Nephron (organoid): Measurements from ENCODE around the gene MATN3.

Experiments
- H3K27ac Mint-ChIP-seq, 3 experiments: 2 replicates each; pipeline ENCODE4 v1.8.0; 2020; ENCODE audit warnings: mixed read lengths in 3 of 3, mild to moderate bottlenecking in 2 of 3, moderate library complexity in 1 of 3
- H3K27me3 Mint-ChIP-seq: 2 replicates; pipeline ENCODE4 v1.8.0; 2021; ENCODE audit warnings: low read depth, mild to moderate bottlenecking, moderate library complexity, mixed read lengths
- H3K36me3 Mint-ChIP-seq: 2 replicates; pipeline ENCODE4 v1.8.0; 2020; ENCODE audit warnings: low read depth, mixed read lengths
- H3K4me1 Mint-ChIP-seq: 2 replicates; pipeline ENCODE4 v1.8.0; 2020; ENCODE audit warnings: mixed read lengths
- H3K4me3 Mint-ChIP-seq, 3 experiments: 2 replicates each; pipeline ENCODE4 v1.8.0; 2020; ENCODE audit warnings: mild to moderate bottlenecking in 3 of 3, mixed read lengths in 3 of 3, moderate library complexity in 2 of 3
- H3K9me3 Mint-ChIP-seq: 2 replicates; pipeline ENCODE4 v1.8.0; 2020; ENCODE audit warnings: mixed read lengths
- CTCF ChIP-seq, 3 experiments: fragments of 200-600 bp; sonication (generic); IDR thresholded peaks; one replicate each; pipeline ENCODE4 v1.5.0; 2021; ENCODE audit warnings: antibody characterized with exemption in 3 of 3; ENCODE audit not compliant: unreplicated experiment in 3 of 3

Gene MATN3

DNA sequence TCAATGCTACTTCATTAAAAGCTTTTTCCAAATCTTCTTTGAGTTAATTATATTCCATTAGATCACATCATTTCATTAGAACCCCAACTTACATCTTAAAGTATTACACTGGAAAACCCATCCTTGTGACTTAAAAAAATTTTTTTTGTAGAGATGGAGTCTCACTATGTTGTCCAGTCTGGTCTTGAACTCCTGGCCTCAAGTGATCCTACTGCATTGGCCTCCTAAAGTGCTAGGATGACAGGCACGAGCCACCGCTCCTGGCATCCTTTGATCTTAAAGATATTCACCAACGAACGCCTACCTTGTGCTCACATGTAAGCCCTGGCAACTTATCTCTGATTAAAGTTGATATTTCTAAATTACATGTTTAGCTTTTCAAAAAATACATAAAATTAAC lies 32.3 kb upstream of the MATN3 start:
- no peaks in the 10 kb centered on the region for H3K27me3 Mint-ChIP-seq
- H3K4me1 Mint-ChIP-seq, result peaks cover 47% of the 10 kb centered on the region
- no peak overlapping the region for H3K27ac Mint-ChIP-seq
- peaks cover 37% of the 10 kb centered on the region for H3K36me3 Mint-ChIP-seq
- no peak overlapping the region for H3K4me3 Mint-ChIP-seq
- no peak for TF ChIP-seq CTCF (IDR thresholded peaks at IDR 0.05; ENCODE audit: unreplicated experiment in 3 of 3)
- no peaks in the 10 kb centered on the region for H3K9me3 Mint-ChIP-seq

GRCh38 chr2:20042531-20042930 lies 30.1 kb upstream of the MATN3 start:
- Mint-ChIP-seq H3K4me3 (no peak overlapping the region), H3K9me3 (no peaks in the 10 kb centered on the region), H3K4me1 (peaks cover 32% of the 10 kb centered on the region), H3K36me3 (peaks cover 54% of the 10 kb centered on the region), H3K27me3 (no peaks in the 10 kb centered on the region), H3K27ac (peak overlapping the region in 2 of 3 experiments; percentile 37 to 45)
- TF ChIP-seq CTCF (IDR thresholded peaks at IDR 0.05; ENCODE audit: unreplicated experiment in 3 of 3), result no peak

- TF ChIP-seq CTCF (IDR thresholded peaks at IDR 0.05; ENCODE audit: unreplicated experiment in 3 of 3), result no peak
- no peaks in the 10 kb centered on the region for H3K9me3 Mint-ChIP-seq
- no peak overlapping the region for H3K27ac Mint-ChIP-seq
- peaks cover 64% of the 10 kb centered on the region for H3K36me3 Mint-ChIP-seq
- no peak overlapping the region for H3K4me3 Mint-ChIP-seq
- H3K4me1 Mint-ChIP-seq, result peaks cover 29% of the 10 kb centered on the region
- H3K27me3 Mint-ChIP-seq, result no peaks in the 10 kb centered on the region
Measured at GRCh38 chr2:20040489-20041172, 28.2 kb upstream of the MATN3 start.

DNA sequence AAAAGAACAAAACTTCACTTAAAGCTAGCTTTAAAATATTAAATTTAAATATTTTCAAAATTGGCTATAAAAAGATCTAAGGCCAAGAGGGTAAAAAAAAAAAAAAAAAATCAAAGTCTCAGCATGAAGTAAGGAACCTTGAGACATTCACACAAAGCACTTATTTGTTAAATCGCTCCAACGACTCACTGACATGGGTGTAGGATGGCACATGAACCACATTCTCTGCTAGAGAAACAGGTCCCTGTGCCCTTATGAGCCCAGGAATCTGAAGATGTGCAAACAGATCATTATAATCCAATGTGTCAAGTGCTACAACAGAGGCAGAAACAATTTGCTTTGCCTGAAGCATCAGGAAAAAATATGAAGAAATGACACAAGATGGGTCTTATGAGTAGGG lies 25.2 kb upstream of the MATN3 start:
- H3K4me1 Mint-ChIP-seq, result peaks cover 11% of the 10 kb centered on the region
- H3K27ac Mint-ChIP-seq, result no peak overlapping the region
- peaks cover 87% of the 10 kb centered on the region for H3K36me3 Mint-ChIP-seq
- no peak overlapping the region for H3K4me3 Mint-ChIP-seq
- no peaks in the 10 kb centered on the region for H3K27me3 Mint-ChIP-seq
- no peak for TF ChIP-seq CTCF (IDR thresholded peaks at IDR 0.05; ENCODE audit: unreplicated experiment in 3 of 3)
- H3K9me3 Mint-ChIP-seq, result no peaks in the 10 kb centered on the region

DNA sequence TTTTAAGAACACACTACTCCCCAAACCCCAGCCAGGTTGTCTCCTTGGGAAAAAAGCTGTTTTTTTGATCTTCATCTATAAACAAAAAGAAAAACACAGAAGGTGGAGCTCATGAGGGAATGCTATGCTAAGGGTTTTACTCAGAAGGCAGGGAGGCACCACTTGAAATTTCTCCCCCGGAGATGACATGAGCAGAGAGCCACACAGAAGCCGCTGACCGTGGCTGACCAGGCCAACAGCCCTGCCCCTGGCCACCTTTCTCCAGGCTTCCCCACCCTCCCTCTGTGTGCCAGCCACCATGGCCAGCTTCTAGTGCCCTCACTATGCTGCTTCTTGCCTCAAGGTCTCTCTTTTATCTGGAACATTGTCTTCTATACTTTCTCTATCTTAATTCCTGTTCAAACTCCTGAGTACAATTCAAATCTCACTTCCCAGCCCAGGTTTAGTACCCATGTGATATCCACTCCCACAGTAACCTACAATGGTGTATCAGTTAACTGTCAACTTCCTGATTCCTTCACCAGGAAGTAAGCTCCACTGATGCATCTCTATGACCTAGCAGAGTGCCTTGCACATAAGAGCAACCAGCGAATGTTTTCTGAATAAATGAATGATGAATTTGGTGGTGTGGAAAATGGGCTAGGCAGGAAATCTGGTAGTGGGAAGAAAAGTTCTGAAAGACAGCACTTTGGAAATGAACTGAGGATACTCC lies 23.6 kb upstream of the MATN3 start:
- no peak for TF ChIP-seq CTCF (IDR thresholded peaks at IDR 0.05; ENCODE audit: unreplicated experiment in 3 of 3)
- H3K9me3 Mint-ChIP-seq, result peaks cover 4% of the 10 kb centered on the region
- H3K36me3 Mint-ChIP-seq, result peaks cover 91% of the 10 kb centered on the region
- no peak overlapping the region for H3K4me3 Mint-ChIP-seq
- H3K27ac Mint-ChIP-seq, result peak overlapping the region in 2 of 3 experiments; percentile 12 to 33
- H3K4me1 Mint-ChIP-seq, result peaks cover 5% of the 10 kb centered on the region
- no peaks in the 10 kb centered on the region for H3K27me3 Mint-ChIP-seq
